CD4-positive, alpha-beta T cell treated with Interleukin-4 for 4 hours (primary cell): Measurements from ENCODE around the gene MAGEC3.

ENCODE experiments used
- DNase-seq: peaks from one replicate; pipeline ENCODE4 v3.0.0-alpha.2; 2020

MAGEC3 gene

GRCh38 chrX:141947350-141947749 is 109.2 kb downstream of the MAGEC3 start:
- DNase-seq: no peak
